A673 (cell line): ENCODE results near the gene RPS16. TPM values are rescaled to one million over a fixed set of nuclear protein-coding genes. Genes with fewer than 3 reads are reported as not detected.

Experiments used
- BruUV-seq: library from RNA; stranded (reverse); fragments of 400-500 nt; replicated peaks from 2 replicates; lab custom pipeline; 2021; lab: Mats Ljungman, UMichigan
- CTCF ChIA-PET: fragments of 300-600 bp; sonication (Branson Sonifier 250); formaldehyde crosslinking; loops from one replicate; lab custom pipeline; 2022; ENCODE audit warnings: antibody characterized with exemption; lab: Charles Lee
- POLR2A ChIA-PET: fragments of 300-600 bp; sonication (Branson Sonifier 250); formaldehyde crosslinking; loops from one replicate; lab custom pipeline; 2022; ENCODE audit warnings: antibody characterized with exemption; ENCODE audit not compliant: low non-redundant PET; lab: Charles Lee
- DNase-seq: peaks from one replicate; pipeline ENCODE4 v3.0.0-alpha.2; 2015; ENCODE audit warnings: low spot score
- H3K27ac ChIP-seq: fragments of 200-600 bp; sonication (generic); 2 replicates; pipeline ENCODE4 v1.5.1; 2016; ENCODE audit warnings: mixed run types, low read depth, mild to moderate bottlenecking, mixed read lengths, antibody characterized with exemption, low read length; ENCODE audit not compliant: poor library complexity, severe bottlenecking
- H3K27me3 ChIP-seq: fragments of 200-600 bp; sonication (generic); replicated peaks from 2 replicates; pipeline ENCODE4 v1.6.1; 2017; ENCODE audit warnings: mixed run types, low read depth, mild to moderate bottlenecking, mixed read lengths, antibody characterized with exemption, low read length; ENCODE audit not compliant: insufficient read depth, poor library complexity
- H3K36me3 ChIP-seq: fragments of 200-600 bp; sonication (generic); 2 replicates; pipeline ENCODE4 v1.6.1; 2016; ENCODE audit warnings: mixed run types, mild to moderate bottlenecking, mixed read lengths, antibody characterized with exemption, low read length; ENCODE audit not compliant: insufficient read depth, poor library complexity, severe bottlenecking
- H3K4me1 ChIP-seq: fragments of 200-600 bp; sonication (generic); 2 replicates; pipeline ENCODE4 v1.6.1; 2017; ENCODE audit warnings: mixed run types, mild to moderate bottlenecking, mixed read lengths, antibody characterized with exemption, low read length; ENCODE audit not compliant: insufficient read depth, poor library complexity, severe bottlenecking
- H3K4me3 ChIP-seq: fragments of 200-600 bp; sonication (generic); 2 replicates; pipeline ENCODE4 v1.5.1; 2016; ENCODE audit warnings: low read depth, mixed run types, mild to moderate bottlenecking, mixed read lengths, low read length; ENCODE audit not compliant: poor library complexity, severe bottlenecking
- H3K9me3 ChIP-seq: fragments of 200-600 bp; sonication (generic); 2 replicates; pipeline ENCODE4 v1.6.1; 2016; ENCODE audit warnings: mixed run types, low read depth, mild to moderate bottlenecking, mixed read lengths, antibody characterized with exemption, low read length; ENCODE audit not compliant: poor library complexity, severe bottlenecking
- CTCF ChIP-seq: fragments of 300-800, 200-600 bp; sonication (generic); conservative IDR thresholded peaks from 2 replicates; pipeline ENCODE4 v1.5.1; 2017; ENCODE audit warnings: low read depth, mild to moderate bottlenecking, antibody characterized with exemption, low read length, moderate library complexity, mixed read lengths
- EZH2 ChIP-seq: fragments of 200-600 bp; sonication (generic); IDR thresholded peaks from 2 replicates; pipeline ENCODE4 v1.6.1; 2017; ENCODE audit warnings: borderline replicate concordance, low read depth, mild to moderate bottlenecking, mixed read lengths, antibody characterized with exemption, low read length; ENCODE audit not compliant: poor library complexity, severe bottlenecking
- intact Hi-C: fragments of 100-400 bp; cut with micrococcal nuclease; formaldehyde crosslinking; loops from one replicate; pipeline ENCODE4 v1.10.0; 2022; ENCODE audit not compliant: unreplicated experiment
- total RNA-seq: library from RNA; stranded (reverse); gene quantifications from 2 replicates; pipeline ENCODE4 v1.2.3, GENCODE V29; 2021

The RPS16 gene
- total RNA-seq, 1 experiment from 2014 or later = 1,898 TPM

- TF ChIP-seq EZH2 (no peak), CTCF (no peak)
- no TSS peak for BruUV-seq
- Histone ChIP-seq H3K36me3 (peaks cover 40% of the 10 kb centered on the region), H3K27ac (no peak overlapping the region), H3K9me3 (no peaks in the 10 kb centered on the region), H3K4me3 (no peak overlapping the region), H3K27me3 (no peaks in the 10 kb centered on the region), H3K4me1 (peaks cover 17% of the 10 kb centered on the region)
- no peak for DNase-seq
- POLR2A ChIA-PET = no interaction called here
- CTCF ChIA-PET = no interaction called here
- intact Hi-C loops = no loop called here
Observed at GRCh38 chr19:39416152-39417120, 19.3 kb downstream of the RPS16 start.

GRCh38 chr19:39415111-39416046 lies 20.4 kb downstream of the RPS16 start:
- POLR2A ChIA-PET = no interaction called here
- Histone ChIP-seq H3K27me3 (no peaks in the 10 kb centered on the region), H3K9me3 (no peaks in the 10 kb centered on the region), H3K36me3 (peaks cover 37% of the 10 kb centered on the region), H3K4me1 (peaks cover 28% of the 10 kb centered on the region), H3K4me3 (peak overlapping the region; percentile 100), H3K27ac (peak overlapping the region; percentile 54)
- DNase-seq = no peak
- BruUV-seq = no TSS peak
- CTCF ChIA-PET = interaction anchor here (1.5 kb wide), 1 partner anchor 20 kb away, joined by 3 read pairs; the partner anchor contains the start of gene RPS16
- intact Hi-C loops = no loop called here
- TF ChIP-seq CTCF (no peak), EZH2 (no peak)
